Adrenal gland (tissue), 5 donors: ENCODE results near the gene EMX1.

ENCODE experiments used
- CTCF ChIP-seq, 6 experiments: fragments of 450-650 bp in 4 of 6; fragments of 200-600 bp in 2 of 6; sonication (generic) in 1 of 6; IDR thresholded peaks; 1 replicate in 5 of 6; 2 replicates in 1 of 6; pipeline versions ENCODE4 v1.5.1 to v1.8.0; 2016 to 2021; ENCODE audit warnings: antibody characterized with exemption in 6 of 6, mild to moderate bottlenecking in 2 of 6, moderate library complexity in 1 of 6
- POLR2A ChIP-seq, 2 donors: fragments of 450-650 bp; IDR thresholded peaks; one replicate each; pipeline ENCODE4 v1.6.1; 2017; ENCODE audit warnings: antibody characterized with exemption in 2 of 2, mild to moderate bottlenecking in 2 of 2, moderate library complexity in 1 of 2
- donor health status: DM: no; HTN: no; CAD: no.

GRCh38 chr2:72924353-72925240, 7.3 kb downstream of the EMX1 start:
- TF ChIP-seq POLR2A (IDR thresholded peaks at IDR 0.05) (no peak), CTCF (IDR thresholded peaks at IDR 0.05) (no peak)
